Endothelial cell of umbilical vein (primary cell): ENCODE measurements around the gene CDC7. TPM values are rescaled to one million over a fixed set of nuclear protein-coding genes. Genes with fewer than 3 reads are reported as not detected.

ENCODE experiments used
- BruUV-seq: library from RNA; stranded (reverse); fragments of 400-500 nt; replicated peaks from 2 replicates; lab custom pipeline; 2021; lab: Mats Ljungman, UMichigan
- CTCF ChIA-PET: fragments of 300-600, 350-600 bp; sonication (Branson Sonifier 250); formaldehyde crosslinking; loops from one replicate; lab custom pipeline; 2021; ENCODE audit warnings: antibody characterized with exemption, inconsistent platforms; lab: Charles Lee
- POLR2A ChIA-PET: fragments of 300-600, 350-600 bp; sonication (Branson Sonifier 250); formaldehyde crosslinking; loops from one replicate; lab custom pipeline; 2021; ENCODE audit warnings: antibody characterized with exemption, inconsistent platforms; lab: Charles Lee
- DNase-seq: peaks from one replicate; pipeline ENCODE4 v3.0.0-alpha.2; 2011; ENCODE audit warnings: low read depth, low spot score
- FAIRE-seq: peaks from 2 replicates; lab custom pipeline; 2011; peaks lifted over from hg19 to GRCh38; lab: Jason Lieb, UNC
- H2AFZ ChIP-seq: 2 replicates; pipeline ENCODE4 v1.6.0; 2012; ENCODE audit warnings: low read depth, low read length, control low read depth, inconsistent platforms
- H3K27ac ChIP-seq: 2 replicates; pipeline ENCODE4 v1.5.1; 2011; ENCODE audit warnings: low read depth, mild to moderate bottlenecking, control low read depth, low read length, moderate library complexity; ENCODE audit not compliant: insufficient read depth
- H3K27me3 ChIP-seq, 2 experiments: 2 replicates each; pipeline versions ENCODE4 v1.6.0 to v1.6.1; 2011; ENCODE audit warnings: low read length in 2 of 2, mixed read lengths in 1 of 2; ENCODE audit not compliant: control insufficient read depth in 2 of 2, insufficient read depth in 2 of 2
- H3K36me3 ChIP-seq, 2 experiments: 2 replicates in 1 of 2; 3 replicates in 1 of 2; pipeline ENCODE4 v1.5.1; 2011; ENCODE audit warnings: low read length in 2 of 2, mild to moderate bottlenecking in 1 of 2, moderate library complexity in 1 of 2; ENCODE audit not compliant: control insufficient read depth in 2 of 2, insufficient read depth in 2 of 2; ENCODE audit errors: extremely low read depth in 1 of 2
- H3K4me1 ChIP-seq: 3 replicates; pipeline ENCODE4 v1.5.1; 2011; ENCODE audit warnings: mild to moderate bottlenecking, low read length; ENCODE audit not compliant: control insufficient read depth, insufficient read depth; ENCODE audit errors: extremely low read depth
- H3K4me2 ChIP-seq: 2 replicates; pipeline ENCODE4 v1.6.1; 2011; ENCODE audit warnings: low read length, control low read depth, mixed read lengths; ENCODE audit not compliant: insufficient read depth
- H3K4me3 ChIP-seq, 3 experiments: fragments of 200-600 bp in 1 of 3; sonication (generic), shearing (Covaris generic) in 1 of 3; replicated peaks in 1 of 3; 2 replicates each; pipeline ENCODE4 v1.5.1; 2011 to 2016; ENCODE audit warnings: control low read depth in 3 of 3, low read length in 3 of 3, mild to moderate bottlenecking in 2 of 3, inconsistent platforms in 1 of 3, low read depth in 1 of 3, moderate library complexity in 1 of 3; ENCODE audit not compliant: insufficient read depth in 1 of 3
- H3K79me2 ChIP-seq: 2 replicates; pipeline ENCODE4 v1.6.0; 2012; ENCODE audit warnings: low read length, inconsistent platforms; ENCODE audit not compliant: control insufficient read depth, insufficient read depth
- H3K9ac ChIP-seq: replicated peaks from 2 replicates; pipeline ENCODE3; 2011; ENCODE audit warnings: low read length, control low read depth; ENCODE audit not compliant: insufficient read depth; ENCODE audit errors: extremely low read depth
- H3K9me1 ChIP-seq: replicated peaks from 3 replicates; pipeline ENCODE4 v1.6.0; 2011; ENCODE audit warnings: mild to moderate bottlenecking, low read length; ENCODE audit not compliant: control insufficient read depth, insufficient read depth; ENCODE audit errors: extremely low read depth
- H3K9me3 ChIP-seq: replicated peaks from 2 replicates; pipeline ENCODE4 v1.5.1; 2012; ENCODE audit warnings: low read length, inconsistent platforms; ENCODE audit not compliant: control insufficient read depth, insufficient read depth
- H4K20me1 ChIP-seq: replicated peaks from 2 replicates; pipeline ENCODE3; 2011; ENCODE audit warnings: mild to moderate bottlenecking, low read length; ENCODE audit not compliant: control insufficient read depth, insufficient read depth; ENCODE audit errors: extremely low read depth
- EZH2 ChIP-seq: IDR thresholded peaks from 2 replicates; pipeline ENCODE4 v1.6.1; 2012; ENCODE audit warnings: borderline replicate concordance, low read depth, mild to moderate bottlenecking, moderate library complexity, low read length, inconsistent platforms; ENCODE audit not compliant: severe bottlenecking
- FOS ChIP-seq: IDR thresholded peaks from 2 replicates; pipeline ENCODE4 v1.6.1; 2011; ENCODE audit warnings: mild to moderate bottlenecking, low read length, moderate library complexity, borderline replicate concordance; ENCODE audit not compliant: insufficient read depth
- GATA2 ChIP-seq: IDR thresholded peaks from 2 replicates; pipeline ENCODE4 v1.7.0; 2011; ENCODE audit warnings: low read depth, mild to moderate bottlenecking, moderate library complexity, mixed read lengths, low read length; ENCODE audit not compliant: insufficient read length, insufficient read depth
- JUN ChIP-seq: IDR thresholded peaks from 2 replicates; pipeline ENCODE4 v1.6.1; 2011; ENCODE audit warnings: borderline replicate concordance, low read depth; ENCODE audit not compliant: insufficient read length, insufficient read depth
- MYC ChIP-seq: IDR thresholded peaks from one replicate; pipeline ENCODE4 v1.6.1; 2011; ENCODE audit warnings: mild to moderate bottlenecking, low read depth, low read length
- POLR2A ChIP-seq: IDR thresholded peaks from 2 replicates; pipeline ENCODE4 v1.6.1; 2012; ENCODE audit warnings: low read depth, mild to moderate bottlenecking, control low read depth, low read length
- POLR2AphosphoS5 ChIP-seq: IDR thresholded peaks from 2 replicates; pipeline ENCODE4 v1.6.1; 2012; ENCODE audit warnings: low read depth, mild to moderate bottlenecking, control low read depth, low read length, moderate library complexity; ENCODE audit not compliant: insufficient read depth
- dilution Hi-C: fragments of 300-500 bp; cut with MboI; formaldehyde crosslinking; loops from one replicate; pipeline ENCODE4 v1.15.0; 2019; ENCODE audit warnings: low sequenced_read_pairs; ENCODE audit not compliant: extremely low pct_ligation_motif_present
- intact Hi-C: fragments of 100-400 bp; cut with micrococcal nuclease; formaldehyde crosslinking; loops from one replicate; pipeline ENCODE4 v1.10.0; 2022
- polyA plus RNA-seq, 4 experiments: library from polyadenylated mRNA; depleted of rRNA in 3 of 4; stranded (reverse) in 3 of 4; unstranded in 1 of 4; fragments of >200 nt; gene quantifications; 2 replicates each; pipeline versions ENCODE4 v1.2.1 to v1.2.3, GENCODE V29; 2011 to 2012; ENCODE audit warnings: missing spikeins in 1 of 4
- total RNA-seq: library from RNA; stranded (reverse); gene quantifications from 2 replicates; pipeline ENCODE4 v1.2.3, GENCODE V29; 2021
- TF ChIP-seq, protein P1 (sequence below): IDR thresholded peaks from 2 replicates; pipeline ENCODE4 v1.6.1; 2011; ENCODE audit not compliant: insufficient read depth, insufficient read length
- TF ChIP-seq, protein P2 (sequence below), 2 donors: IDR thresholded peaks; 1 replicate in 1 of 2; 2 replicates in 1 of 2; pipeline ENCODE4 v1.5.1; 2011; ENCODE audit warnings: low read length in 2 of 2, mild to moderate bottlenecking in 2 of 2, moderate library complexity in 2 of 2, control low read depth in 1 of 2, inconsistent platforms in 1 of 2, low read depth in 1 of 2; ENCODE audit not compliant: insufficient read depth in 1 of 2; ENCODE audit errors: extremely low read depth in 1 of 2

Gene CDC7
- total and polyA plus RNA-seq, 2 donors (not counting 3 experiments of a cell fraction or from before 2014, with no cell fraction given): 3.9 to 11.7 TPM

DNA sequence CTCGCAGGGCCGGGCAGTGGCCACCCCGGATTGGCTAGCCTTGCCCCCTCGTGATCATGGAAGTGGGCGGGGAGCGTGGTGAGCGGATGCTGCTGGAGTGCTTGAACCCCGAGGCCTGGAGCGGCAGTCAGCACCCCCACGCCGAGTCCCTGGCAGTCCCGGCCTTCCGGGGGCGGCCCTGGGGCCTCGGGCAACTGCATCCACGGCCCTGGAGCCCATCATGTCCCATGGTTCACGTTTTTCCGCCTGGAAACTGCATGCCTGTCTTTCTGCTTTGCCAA lies 45.6 kb downstream of the CDC7 start:
- Histone ChIP-seq H3K79me2 (no peaks in the 10 kb centered on the region), H3K27me3 (no peaks in the 10 kb centered on the region), H3K9ac (no peak overlapping the region), H3K9me3 (no peaks in the 10 kb centered on the region), H3K4me3 (no peak overlapping the region), H3K4me2 (no peak overlapping the region), H4K20me1 (no peaks in the 10 kb centered on the region), H3K4me1 (no peaks in the 10 kb centered on the region), H3K9me1 (no peaks in the 10 kb centered on the region), H3K36me3 (no peaks in the 10 kb centered on the region), H3K27ac (no peak overlapping the region), H2AFZ (no peak overlapping the region)
- TF ChIP-seq FOS (no peak), JUN (no peak), EZH2 (no peak), GATA2 (no peak)
- BruUV-seq: no TSS peak
- ChIA-PET CTCF (no interaction called here), POLR2A (no interaction called here)
- FAIRE-seq (no peak), DNase-seq (no peak)
- intact Hi-C loops: no loop called here
- dilution Hi-C loops: no loop called here

- H3K4me3 ChIP-seq: no peak overlapping the region
- H3K27me3 ChIP-seq: no peaks in the 10 kb centered on the region
- peak overlapping the region; percentile 17 for H2AFZ ChIP-seq
- H3K79me2 ChIP-seq: no peaks in the 10 kb centered on the region
- BruUV-seq: no TSS peak
- dilution Hi-C loops: no loop called here
- no peaks in the 10 kb centered on the region for H4K20me1 ChIP-seq
- no peak for FAIRE-seq
- ChIA-PET CTCF (interaction anchor here (1.6 kb wide), 1 partner anchor 337 kb away, joined by 4 read pairs; no protein-coding TSS in a partner anchor), POLR2A (no interaction called here)
- no peak overlapping the region for H3K27ac ChIP-seq
- H3K4me2 ChIP-seq: no peak overlapping the region
- intact Hi-C loops: no loop called here
- no peak for TF ChIP-seq POLR2A
- no peak for TF ChIP-seq POLR2AphosphoS5
- no peak for TF ChIP-seq FOS
- TF ChIP-seq, protein P1, sequence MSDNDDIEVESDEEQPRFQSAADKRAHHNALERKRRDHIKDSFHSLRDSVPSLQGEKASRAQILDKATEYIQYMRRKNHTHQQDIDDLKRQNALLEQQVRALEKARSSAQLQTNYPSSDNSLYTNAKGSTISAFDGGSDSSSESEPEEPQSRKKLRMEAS: no peak
- no peak for TF ChIP-seq JUN
- TF ChIP-seq EZH2: no peak
- no peak for TF ChIP-seq MYC
- TF ChIP-seq, protein P2, sequence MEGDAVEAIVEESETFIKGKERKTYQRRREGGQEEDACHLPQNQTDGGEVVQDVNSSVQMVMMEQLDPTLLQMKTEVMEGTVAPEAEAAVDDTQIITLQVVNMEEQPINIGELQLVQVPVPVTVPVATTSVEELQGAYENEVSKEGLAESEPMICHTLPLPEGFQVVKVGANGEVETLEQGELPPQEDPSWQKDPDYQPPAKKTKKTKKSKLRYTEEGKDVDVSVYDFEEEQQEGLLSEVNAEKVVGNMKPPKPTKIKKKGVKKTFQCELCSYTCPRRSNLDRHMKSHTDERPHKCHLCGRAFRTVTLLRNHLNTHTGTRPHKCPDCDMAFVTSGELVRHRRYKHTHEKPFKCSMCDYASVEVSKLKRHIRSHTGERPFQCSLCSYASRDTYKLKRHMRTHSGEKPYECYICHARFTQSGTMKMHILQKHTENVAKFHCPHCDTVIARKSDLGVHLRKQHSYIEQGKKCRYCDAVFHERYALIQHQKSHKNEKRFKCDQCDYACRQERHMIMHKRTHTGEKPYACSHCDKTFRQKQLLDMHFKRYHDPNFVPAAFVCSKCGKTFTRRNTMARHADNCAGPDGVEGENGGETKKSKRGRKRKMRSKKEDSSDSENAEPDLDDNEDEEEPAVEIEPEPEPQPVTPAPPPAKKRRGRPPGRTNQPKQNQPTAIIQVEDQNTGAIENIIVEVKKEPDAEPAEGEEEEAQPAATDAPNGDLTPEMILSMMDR (IDR thresholded peaks at IDR 0.05; ENCODE audit: extremely low read depth in 1 of 2, insufficient read depth in 1 of 2, low read depth in 1 of 2, low read length in 2 of 2): no peak
- no peak for TF ChIP-seq GATA2
- H3K9me1 ChIP-seq: no peaks in the 10 kb centered on the region
- no peaks in the 10 kb centered on the region for H3K36me3 ChIP-seq
- no peaks in the 10 kb centered on the region for H3K9me3 ChIP-seq
- no peaks in the 10 kb centered on the region for H3K4me1 ChIP-seq
- no peak overlapping the region for H3K9ac ChIP-seq
- no peak for DNase-seq
Observed at GRCh38 chr1:91546876-91547275, 46.2 kb downstream of the CDC7 start.
